NCI-H446 treated with DMSO at 0.1 percent for 48 hours (cell line): ENCODE measurements around the gene PARVB.

Experiments
- DNase-seq: peaks from one replicate; lab custom pipeline; 2025; lab: John Stamatoyannopoulos, UW

PARVB gene

GRCh38 chr22:44089717-44090570 lies 65.8 kb downstream of the PARVB start:
- no peak for DNase-seq

- DNase-seq: no peak
Measured at GRCh38 chr22:44090571-44090905, 66.4 kb downstream of the PARVB start.

GRCh38 chr22:44091021-44091721 lies 67.1 kb downstream of the PARVB start:
- no peak for DNase-seq

- no peak for DNase-seq
Measured at GRCh38 chr22:44091751-44092150, 67.6 kb downstream of the PARVB start.

GRCh38 chr22:44092636-44093220 lies 68.6 kb downstream of the PARVB start:
- DNase-seq: no peak

- DNase-seq: no peak
Measured at GRCh38 chr22:44093791-44094190, 69.7 kb downstream of the PARVB start.

- DNase-seq: no peak
Measured at GRCh38 chr22:44094751-44095302, 70.7 kb downstream of the PARVB start.

GRCh38 chr22:44096736-44097135 lies 72.6 kb downstream of the PARVB start:
- DNase-seq: no peak

GRCh38 chr22:44097263-44098020 lies 73.3 kb downstream of the PARVB start:
- no peak for DNase-seq

- DNase-seq: no peak
Measured at GRCh38 chr22:44098021-44098739, 74.1 kb downstream of the PARVB start.

GRCh38 chr22:44098966-44099530 lies 74.9 kb downstream of the PARVB start:
- no peak for DNase-seq

- DNase-seq: no peak
Measured at GRCh38 chr22:44099696-44100095, 75.6 kb downstream of the PARVB start.

- DNase-seq: no peak
Measured at GRCh38 chr22:44100411-44100810, 76.3 kb downstream of the PARVB start.

- no peak for DNase-seq
Measured at GRCh38 chr22:44102121-44102520, 78.0 kb downstream of the PARVB start.

- DNase-seq: no peak
Measured at GRCh38 chr22:44102856-44103255, 78.8 kb downstream of the PARVB start.

GRCh38 chr22:44103735-44104480 lies 79.8 kb downstream of the PARVB start:
- DNase-seq: no peak

- no peak for DNase-seq
Measured at GRCh38 chr22:44107340-44107739, 83.2 kb downstream of the PARVB start.

GRCh38 chr22:44108076-44108475 lies 84.0 kb downstream of the PARVB start:
- no peak for DNase-seq

GRCh38 chr22:44108806-44109385 lies 84.8 kb downstream of the PARVB start:
- no peak for DNase-seq

GRCh38 chr22:44109416-44109815 lies 85.3 kb downstream of the PARVB start:
- no peak for DNase-seq
